Hepatocyte (in vitro differentiated cells): ENCODE data around the gene PRTFDC1. TPM values are rescaled to one million over a fixed set of nuclear protein-coding genes. Genes with fewer than 3 reads are reported as not detected.
"Not testable (repeated sequence)": the region's sequence is repeated elsewhere in the genome, so short reads cannot be mapped to it uniquely, and the experiment has no call there.

Experiments used
- DNase-seq: peaks from one replicate; pipeline ENCODE4 v3.0.0-alpha.2; 2016; ENCODE audit warnings: low spot score
- H2AFZ ChIP-seq: fragments of 200-600 bp; sonication (generic); 2 replicates; pipeline ENCODE4 v1.6.0; 2016; ENCODE audit warnings: antibody characterized with exemption, mild to moderate bottlenecking
- H3K27ac ChIP-seq: fragments of 200-600 bp; sonication (generic); 2 replicates; pipeline ENCODE4 v1.5.1; 2016; ENCODE audit warnings: mild to moderate bottlenecking
- H3K27me3 ChIP-seq: fragments of 200-600 bp; sonication (generic); 2 replicates; pipeline ENCODE4 v1.6.1; 2016
- H3K36me3 ChIP-seq: fragments of 200-600 bp; sonication (generic); replicated peaks from 2 replicates; pipeline ENCODE4 v1.5.1; 2016; ENCODE audit warnings: low read depth; ENCODE audit not compliant: insufficient read depth
- H3K4me1 ChIP-seq: fragments of 200-600 bp; sonication (generic); 2 replicates; pipeline ENCODE4 v1.5.1; 2016; ENCODE audit warnings: mild to moderate bottlenecking, moderate library complexity; ENCODE audit not compliant: insufficient read depth
- H3K4me2 ChIP-seq: fragments of 200-600 bp; sonication (generic); 2 replicates; pipeline ENCODE4 v1.6.0; 2016
- H3K4me3 ChIP-seq: fragments of 200-600 bp; sonication (generic); 2 replicates; pipeline ENCODE4 v1.5.1; 2016; ENCODE audit warnings: mild to moderate bottlenecking
- H3K79me2 ChIP-seq: fragments of 200-600 bp; sonication (generic); 2 replicates; pipeline ENCODE4 v1.6.0; 2017; ENCODE audit warnings: mild to moderate bottlenecking
- H3K9me2 ChIP-seq: fragments of 200-600 bp; sonication (generic); replicated peaks from 2 replicates; pipeline ENCODE4 v1.6.0; 2017; ENCODE audit warnings: mild to moderate bottlenecking; ENCODE audit not compliant: insufficient read depth
- H3K9me3 ChIP-seq: fragments of 200-600 bp; sonication (generic); 2 replicates; pipeline ENCODE4 v1.5.1; 2016; ENCODE audit warnings: low read depth, mild to moderate bottlenecking
- H4K20me1 ChIP-seq: fragments of 200-600 bp; sonication (generic); 2 replicates; pipeline ENCODE4 v1.6.0; 2016; ENCODE audit warnings: mild to moderate bottlenecking; ENCODE audit not compliant: insufficient read depth, poor library complexity, severe bottlenecking
- CTCF ChIP-seq: fragments of 200-600 bp; sonication (generic); IDR thresholded peaks from 2 replicates; pipeline ENCODE4 v1.5.1; 2016; ENCODE audit warnings: antibody characterized with exemption, mild to moderate bottlenecking; ENCODE audit not compliant: poor library complexity
- EZH2 ChIP-seq: fragments of 200-600 bp; sonication (generic); IDR thresholded peaks from 2 replicates; pipeline ENCODE4 v1.6.1; 2016; ENCODE audit warnings: antibody characterized with exemption, mild to moderate bottlenecking, borderline replicate concordance
- EZH2phosphoT487 ChIP-seq: fragments of 200-600 bp; sonication (generic); IDR thresholded peaks from one replicate; pipeline ENCODE4 v1.6.1; 2018; ENCODE audit warnings: antibody characterized with exemption, mild to moderate bottlenecking, low read depth, moderate library complexity; ENCODE audit not compliant: unreplicated experiment, severe bottlenecking
- WGBS: methylation state at CpG from one replicate; pipeline ENCODE4 v1.1.6; 2016; ENCODE audit warnings: low lambda C conversion rate; ENCODE audit errors: missing lambda C conversion rate; 5-methylcytosine and 5-hydroxymethylcytosine counted together
- polyA plus RNA-seq: library from polyadenylated mRNA; unstranded; fragments of >200 nt; fragmentation: Nextera tagmentation; extraction: Ambion mirVana; gene quantifications from 2 replicates; pipeline ENCODE4 v1.2.1, GENCODE V29; 2016
- total RNA-seq: library from RNA; depleted of rRNA; stranded (reverse); fragments of >200 nt; gene quantifications from 2 replicates; pipeline ENCODE4 v1.2.3, GENCODE V29; 2014

PRTFDC1 gene
- total and polyA plus RNA-seq, 2 experiments from 2014 or later, result 6.4 to 14.7 TPM

GRCh38 chr10:24928163-24928562, 24.2 kb downstream of the PRTFDC1 start:
- Histone ChIP-seq H3K9me3 (no peaks in the 10 kb centered on the region), H3K36me3 (no peaks in the 10 kb centered on the region), H3K27ac (no peak overlapping the region), H3K9me2 (no peaks in the 10 kb centered on the region), H2AFZ (no peak overlapping the region), H3K4me3 (no peak overlapping the region), H3K4me1 (no peaks in the 10 kb centered on the region), H3K79me2 (no peaks in the 10 kb centered on the region), H3K4me2 (no peak overlapping the region), H4K20me1 (no peaks in the 10 kb centered on the region), H3K27me3 (no peaks in the 10 kb centered on the region)
- TF ChIP-seq EZH2 (no peak), EZH2phosphoT487 (no peak), CTCF (no peak)
- DNase-seq, result no peak
- 95% methylated on average over 3 of the region's 3 CpGs for WGBS

- Histone ChIP-seq H3K36me3 (no peaks in the 10 kb centered on the region), H3K4me1 (no peaks in the 10 kb centered on the region), H3K4me2 (no peak overlapping the region), H2AFZ (no peak overlapping the region), H4K20me1 (no peaks in the 10 kb centered on the region), H3K27ac (no peak overlapping the region), H3K4me3 (no peak overlapping the region), H3K79me2 (no peaks in the 10 kb centered on the region), H3K27me3 (no peaks in the 10 kb centered on the region), H3K9me3 (no peaks in the 10 kb centered on the region), H3K9me2 (no peaks in the 10 kb centered on the region)
- TF ChIP-seq EZH2 (no peak), EZH2phosphoT487 (no peak), CTCF (no peak)
- WGBS, result 97% methylated on average over 8 of the region's 8 CpGs
- DNase-seq, result no peak
Measured at GRCh38 chr10:24926557-24926956, 25.8 kb downstream of the PRTFDC1 start.

GRCh38 chr10:24925799-24926198, 26.6 kb downstream of the PRTFDC1 start:
- no peaks in the 10 kb centered on the region for H3K4me1 ChIP-seq
- WGBS, result 94% methylated on average over 4 of the region's 4 CpGs

GRCh38 chr10:24924483-24924882, 27.9 kb downstream of the PRTFDC1 start:
- DNase-seq, H3K27me3 ChIP-seq, H3K79me2 ChIP-seq, H3K27ac ChIP-seq, H3K4me2 ChIP-seq, H3K4me1 ChIP-seq, H3K9me2 ChIP-seq, H2AFZ ChIP-seq, H3K9me3 ChIP-seq, H4K20me1 ChIP-seq, H3K36me3 ChIP-seq, H3K4me3 ChIP-seq: not testable (repeated sequence)

More at GRCh38 chr10:24925799-24926198, 26.6 kb downstream of the PRTFDC1 start:
- H3K27ac ChIP-seq, result no peak overlapping the region
- no peaks in the 10 kb centered on the region for H3K9me2 ChIP-seq
- TF ChIP-seq EZH2phosphoT487 (no peak), CTCF (no peak), EZH2 (no peak)
- H3K27me3 ChIP-seq, result no peaks in the 10 kb centered on the region
- no peak overlapping the region for H3K4me2 ChIP-seq
- no peaks in the 10 kb centered on the region for H3K36me3 ChIP-seq
- no peak overlapping the region for H3K4me3 ChIP-seq
- no peak overlapping the region for H2AFZ ChIP-seq
- H4K20me1 ChIP-seq, result no peaks in the 10 kb centered on the region
- no peak for DNase-seq
- H3K9me3 ChIP-seq, result no peaks in the 10 kb centered on the region
- no peaks in the 10 kb centered on the region for H3K79me2 ChIP-seq

GRCh38 chr10:24922222-24922868, 30.1 kb downstream of the PRTFDC1 start:
- not testable (repeated sequence) for H3K36me3 ChIP-seq, DNase-seq, H3K27me3 ChIP-seq, H3K4me2 ChIP-seq, H3K4me1 ChIP-seq, H2AFZ ChIP-seq, H3K9me3 ChIP-seq, H3K79me2 ChIP-seq, H3K27ac ChIP-seq, H3K4me3 ChIP-seq, H3K9me2 ChIP-seq, H4K20me1 ChIP-seq
- 98% methylated on average over 6 of the region's 6 CpGs for WGBS
